ENCODE measurements around the gene LY9. TPM values are rescaled to one million over a fixed set of nuclear protein-coding genes. Genes with fewer than 3 reads are reported as not detected.

LY9 gene
- total RNA-seq, 1 experiment from 2014 or later, result not detected

DNA sequence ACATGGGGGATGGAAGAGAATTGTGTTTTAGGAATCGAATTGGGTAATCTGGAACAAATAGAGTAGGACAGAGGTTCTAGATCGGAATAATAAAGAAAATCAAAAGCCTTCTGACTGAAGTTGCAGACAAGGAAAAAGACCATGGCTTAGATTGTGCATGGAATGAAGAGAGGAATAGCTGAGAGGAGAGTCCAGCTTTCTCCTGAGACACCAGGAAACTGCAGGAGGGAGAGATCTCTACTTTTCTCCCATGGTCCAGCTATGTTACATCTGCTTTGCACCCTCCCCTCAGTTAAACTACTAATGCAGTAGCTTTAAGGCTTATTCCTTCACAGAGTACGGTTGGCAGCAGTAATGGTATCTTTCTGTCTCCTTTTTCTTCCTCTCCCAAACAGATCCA is 43.6 kb upstream of the LY9 start:
- H3T11ph ChIP-seq (ENCODE audit: low read length), result no peak overlapping the region
- no peak overlapping the region for H3K4me2 ChIP-seq (ENCODE audit: insufficient read depth, insufficient read length, low read length)
- H4K5ac ChIP-seq (ENCODE audit: insufficient read length, low read depth, low read length), result no peak overlapping the region
- no peak overlapping the region for H3K4ac ChIP-seq (ENCODE audit: low read depth, low read length)
- no peak overlapping the region for H3K56ac ChIP-seq (ENCODE audit: insufficient read length, low read depth, low read length)
- H4K91ac ChIP-seq (ENCODE audit: insufficient read length, low read depth, low read length), result no peak overlapping the region
- no peak overlapping the region for H3K27ac Mint-ChIP-seq
- peaks cover 3 to 4% of the 10 kb centered on the region in 2 experiments for H3K4me1 Mint-ChIP-seq
- peaks cover 3% of the 10 kb centered on the region; the same call in 1 of the 2 replicates for H3K27me3 Mint-ChIP-seq (ENCODE audit: low read depth)
- no peak overlapping the region for H3K9ac ChIP-seq (ENCODE audit: extremely low read depth, insufficient read length, low read length)
- H2BK12ac ChIP-seq (ENCODE audit: insufficient read length, low read depth, low read length), result no peak overlapping the region
- H3K79me2 ChIP-seq (ENCODE audit: insufficient read depth, low read length), result no peaks in the 10 kb centered on the region
- no peak overlapping the region for H3K27ac ChIP-seq (ENCODE audit: insufficient read length, low read depth, low read length)
- H3K23me2 ChIP-seq (ENCODE audit: insufficient read length, low read depth, low read length, poor library complexity, severe bottlenecking), result no peaks in the 10 kb centered on the region
- H2AFZ ChIP-seq (ENCODE audit: low read length), result no peak overlapping the region
- no peaks in the 10 kb centered on the region for H3K79me1 ChIP-seq (ENCODE audit: insufficient read depth, low read depth, low read length, poor library complexity, severe bottlenecking)
- H2BK20ac ChIP-seq (ENCODE audit: low read depth, low read length, poor library complexity, severe bottlenecking), result no peak overlapping the region
- H3K4me1 ChIP-seq (ENCODE audit: insufficient read depth, low read length), result no peaks in the 10 kb centered on the region
- no peaks in the 10 kb centered on the region for H3K9me3 ChIP-seq (ENCODE audit: control insufficient read depth, low read depth, low read length)
- no peak overlapping the region for H2BK120ac ChIP-seq (ENCODE audit: low read depth, low read length, poor library complexity, severe bottlenecking)
- H4K20me1 ChIP-seq (ENCODE audit: control insufficient read depth, insufficient read depth, insufficient read length), result no peaks in the 10 kb centered on the region
- no peak overlapping the region for H3K14ac ChIP-seq (ENCODE audit: insufficient read depth, low read length)
- no peaks in the 10 kb centered on the region for H3K36me3 Mint-ChIP-seq (ENCODE audit: insufficient read depth in 1 of 3, low read depth in 3 of 3)
- no peak overlapping the region for H3K4me3 Mint-ChIP-seq
- WGBS (ENCODE audit: extremely low coverage, insufficient read length, low lambda C conversion rate), result 100% methylated on average over 2 of the region's 3 CpGs
- H2BK15ac ChIP-seq (ENCODE audit: low read depth, low read length), result no peak overlapping the region
- no peaks in the 10 kb centered on the region for H3K9me3 Mint-ChIP-seq
- no peak overlapping the region for H2BK5ac ChIP-seq (ENCODE audit: insufficient read length, low read length)
- TF ChIP-seq, protein P1, sequence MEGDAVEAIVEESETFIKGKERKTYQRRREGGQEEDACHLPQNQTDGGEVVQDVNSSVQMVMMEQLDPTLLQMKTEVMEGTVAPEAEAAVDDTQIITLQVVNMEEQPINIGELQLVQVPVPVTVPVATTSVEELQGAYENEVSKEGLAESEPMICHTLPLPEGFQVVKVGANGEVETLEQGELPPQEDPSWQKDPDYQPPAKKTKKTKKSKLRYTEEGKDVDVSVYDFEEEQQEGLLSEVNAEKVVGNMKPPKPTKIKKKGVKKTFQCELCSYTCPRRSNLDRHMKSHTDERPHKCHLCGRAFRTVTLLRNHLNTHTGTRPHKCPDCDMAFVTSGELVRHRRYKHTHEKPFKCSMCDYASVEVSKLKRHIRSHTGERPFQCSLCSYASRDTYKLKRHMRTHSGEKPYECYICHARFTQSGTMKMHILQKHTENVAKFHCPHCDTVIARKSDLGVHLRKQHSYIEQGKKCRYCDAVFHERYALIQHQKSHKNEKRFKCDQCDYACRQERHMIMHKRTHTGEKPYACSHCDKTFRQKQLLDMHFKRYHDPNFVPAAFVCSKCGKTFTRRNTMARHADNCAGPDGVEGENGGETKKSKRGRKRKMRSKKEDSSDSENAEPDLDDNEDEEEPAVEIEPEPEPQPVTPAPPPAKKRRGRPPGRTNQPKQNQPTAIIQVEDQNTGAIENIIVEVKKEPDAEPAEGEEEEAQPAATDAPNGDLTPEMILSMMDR (conservative IDR thresholded peaks at IDR 0.05), result no peak
- H4K8ac ChIP-seq (replicated peaks; ENCODE audit: insufficient read length, low read depth, low read length), result no peak overlapping the region
- DNase-seq, result no peak
- H3K23ac ChIP-seq (ENCODE audit: insufficient read length, low read depth, low read length), result no peak overlapping the region
- no peaks in the 10 kb centered on the region for H3K27me3 ChIP-seq (ENCODE audit: insufficient read depth, low read length)
- no peak overlapping the region for H2AK5ac ChIP-seq (ENCODE audit: insufficient read length, low read length)
- no peak overlapping the region for H3K18ac ChIP-seq (ENCODE audit: insufficient read length, low read depth, low read length)
